ENCODE measurements around the gene TNFAIP8L2.
"Not testable (repeated sequence)": the region's sequence is repeated elsewhere in the genome, so short reads cannot be mapped to it uniquely, and the experiment has no call there.

TNFAIP8L2 gene

DNA sequence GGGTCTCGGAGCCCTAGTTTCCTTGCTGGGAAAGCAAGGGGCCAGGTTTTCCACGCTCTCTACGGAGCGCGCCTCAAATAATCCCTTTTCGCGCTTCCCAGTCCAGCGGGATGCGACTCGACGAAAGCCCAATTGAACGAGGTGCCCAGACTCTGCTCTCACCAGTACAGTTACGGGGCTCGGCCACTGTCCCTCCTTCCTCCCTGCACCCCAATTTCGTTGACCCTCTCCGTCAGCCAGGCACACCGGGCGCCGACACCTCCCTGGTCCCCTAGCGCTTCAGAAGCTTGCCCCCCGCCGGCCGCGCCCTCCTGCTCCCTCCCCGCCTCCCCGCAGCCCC, 10.4 kb upstream of the TNFAIP8L2 start:
- DNase-seq (ENCODE audit: low read depth): no peak

DNA sequence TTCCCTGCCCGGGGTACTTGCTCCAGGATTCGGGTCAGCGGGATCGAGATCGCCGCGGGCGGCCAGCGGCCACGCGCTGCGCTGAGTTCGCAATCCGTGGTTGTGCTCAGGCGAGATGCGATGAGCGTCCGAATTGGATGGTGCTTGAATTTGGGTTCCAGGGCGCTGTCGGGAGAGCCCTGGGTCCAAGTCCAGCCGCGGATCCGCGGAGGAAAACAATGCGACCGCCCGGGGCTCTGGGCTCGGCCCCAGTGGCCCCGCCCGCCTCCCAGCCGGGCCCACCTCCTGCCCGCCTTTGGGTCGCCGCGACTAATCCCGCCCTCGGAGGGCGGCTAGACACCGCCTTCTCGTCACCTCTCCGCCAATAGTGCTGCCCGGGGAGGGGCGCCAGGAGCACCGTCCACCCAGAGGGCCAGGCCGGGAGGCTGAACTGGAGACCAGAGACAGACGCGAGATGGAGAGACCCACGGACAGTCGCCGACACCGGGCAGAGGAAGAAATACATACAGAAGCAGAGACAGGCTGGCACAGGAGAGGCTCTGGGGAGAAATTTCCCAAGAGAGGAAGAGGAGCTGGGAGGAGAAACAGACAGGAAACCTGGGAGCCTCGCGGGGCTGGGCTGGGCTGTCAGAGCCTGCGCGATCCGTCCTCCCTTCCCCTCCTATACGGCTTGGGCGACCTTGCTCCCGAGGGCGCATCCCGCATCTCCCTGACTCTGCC, 9.9 kb upstream of the TNFAIP8L2 start, which contains the start of gene SEMA6C:
SEMA6C (minus strand) TSS at position 220 of the 720 bp plus-strand sequence. CDS start 4,010 bp downstream, outside the sequence.
- peak; percentile 72 for DNase-seq (ENCODE audit: low read depth)

- DNase-seq (ENCODE audit: low read depth): no peak
These were observed 9.3 kb upstream of the TNFAIP8L2 start for GRCh38 chr1:151147132-151147503.

- no peak for DNase-seq (ENCODE audit: low read depth)
These were observed 8.8 kb upstream of the TNFAIP8L2 start for GRCh38 chr1:151147665-151148064.

GRCh38 chr1:151157067-151157531, 650 bp downstream of the TNFAIP8L2 start:
- peak; percentile 20 for DNase-seq (ENCODE audit: low read depth)

- no peak for DNase-seq (ENCODE audit: low read depth)
These were observed 1.9 kb downstream of the TNFAIP8L2 start for GRCh38 chr1:151158326-151158725.

DNA sequence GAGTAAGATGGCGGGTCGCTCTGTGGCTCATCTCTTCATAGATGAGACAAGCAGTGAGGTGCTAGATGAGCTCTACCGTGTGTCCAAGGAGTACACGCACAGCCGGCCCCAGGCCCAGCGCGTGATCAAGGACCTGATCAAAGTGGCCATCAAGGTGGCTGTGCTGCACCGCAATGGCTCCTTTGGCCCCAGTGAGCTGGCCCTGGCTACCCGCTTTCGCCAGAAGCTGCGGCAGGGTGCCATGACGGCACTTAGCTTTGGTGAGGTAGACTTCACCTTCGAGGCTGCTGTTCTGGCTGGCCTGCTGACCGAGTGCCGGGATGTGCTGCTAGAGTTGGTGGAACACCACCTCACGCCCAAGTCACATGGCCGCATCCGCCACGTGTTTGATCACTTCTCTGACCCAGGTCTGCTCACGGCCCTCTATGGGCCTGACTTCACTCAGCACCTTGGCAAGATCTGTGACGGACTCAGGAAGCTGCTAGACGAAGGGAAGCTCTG, 2.4 kb downstream of the TNFAIP8L2 start:
- DNase-seq (ENCODE audit: low read depth): no peak

- DNase-seq (ENCODE audit: low read depth): no peak
These were observed 2.9 kb downstream of the TNFAIP8L2 start for GRCh38 chr1:151159373-151159772.

DNA sequence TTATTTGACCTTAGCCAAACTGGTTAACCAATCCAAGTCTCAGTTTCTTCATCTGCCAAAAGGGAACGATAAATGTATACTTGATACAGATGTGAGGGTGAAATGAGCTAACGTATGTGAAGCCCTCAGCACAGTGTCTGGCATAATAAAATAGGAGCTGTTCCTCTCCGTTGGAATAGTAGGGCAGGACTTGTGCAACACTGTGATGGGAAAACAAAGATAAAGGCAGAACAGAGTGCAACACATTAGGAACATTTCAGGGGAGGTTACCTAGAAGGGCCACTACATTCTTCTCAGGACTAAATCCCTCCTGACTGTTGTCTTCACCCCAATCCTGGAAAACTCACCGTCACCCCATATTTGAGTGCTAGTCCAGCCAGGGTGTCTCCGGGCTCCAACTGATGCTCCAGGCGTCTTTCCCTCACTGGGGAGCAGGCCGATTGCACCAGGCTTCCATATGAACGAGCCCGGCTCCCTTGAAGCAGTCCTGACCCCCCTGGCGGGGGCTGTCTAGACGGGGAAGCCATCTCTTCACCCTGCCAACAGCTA, 8.4 kb downstream of the TNFAIP8L2 start:
- no peak for DNase-seq (ENCODE audit: low read depth)

- no peak for DNase-seq (ENCODE audit: low read depth)
These were observed 8.9 kb downstream of the TNFAIP8L2 start for GRCh38 chr1:151165281-151165737.

GRCh38 chr1:151165738-151166504, 9.5 kb downstream of the TNFAIP8L2 start, which contains the start of the genes LYSMD1 and SCNM1:
TSS of gene LYSMD1 (minus strand) at chr1:151165902. CDS start at chr1:151165258, 644 bp downstream.
TSS of gene SCNM1 (plus strand) at chr1:151166144. CDS start at chr1:151166153, 9 bp downstream.
- peak; percentile 88 for DNase-seq (ENCODE audit: low read depth)

- DNase-seq (ENCODE audit: low read depth): no peak
These were observed 10.1 kb downstream of the TNFAIP8L2 start for GRCh38 chr1:151166505-151166956.

- no peak for DNase-seq (ENCODE audit: low read depth)
These were observed 10.7 kb downstream of the TNFAIP8L2 start for GRCh38 chr1:151167116-151167515.

- DNase-seq (ENCODE audit: low read depth): no peak
These were observed 14.7 kb downstream of the TNFAIP8L2 start for GRCh38 chr1:151171190-151171589.

- no peak for DNase-seq (ENCODE audit: low read depth)
These were observed 18.7 kb downstream of the TNFAIP8L2 start for GRCh38 chr1:151175041-151175741.

GRCh38 chr1:151175863-151176262, 19.4 kb downstream of the TNFAIP8L2 start, which contains the start of gene TMOD4:
TSS of gene TMOD4 (minus strand) at chr1:151175981. CDS start at chr1:151174875, 1,106 bp downstream.
- DNase-seq (ENCODE audit: low read depth): no peak

GRCh38 chr1:151176514-151177045, 20.1 kb downstream of the TNFAIP8L2 start:
- DNase-seq (ENCODE audit: low read depth): no peak

GRCh38 chr1:151184211-151184610, 27.8 kb downstream of the TNFAIP8L2 start:
- DNase-seq (ENCODE audit: low read depth): no peak

- no peak for DNase-seq (ENCODE audit: low read depth)
These were observed 30.8 kb downstream of the TNFAIP8L2 start for GRCh38 chr1:151187205-151187604.

DNA sequence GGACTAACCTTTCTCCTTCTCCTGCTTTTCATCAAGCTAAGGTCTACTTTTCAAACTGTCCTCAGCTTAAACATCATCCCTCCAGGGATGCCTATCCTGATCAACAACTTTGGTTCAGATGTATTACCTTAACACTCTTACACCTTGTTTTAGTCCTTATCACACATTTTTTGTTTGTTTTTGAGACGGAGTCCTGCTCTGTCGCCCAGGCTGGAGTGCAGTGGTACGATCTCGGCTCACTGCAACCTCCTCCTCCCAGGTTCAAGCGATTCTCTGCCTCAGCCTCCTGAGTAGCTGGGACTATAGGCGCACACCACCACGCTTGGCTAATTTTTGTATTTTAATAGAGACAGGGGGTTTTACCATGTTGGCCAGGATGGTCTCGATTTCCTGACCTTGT, 32.2 kb downstream of the TNFAIP8L2 start:
- DNase-seq (ENCODE audit: low read depth): not testable (repeated sequence)
